Fibroblast of pulmonary artery (primary cell): ENCODE data around the gene FLYWCH2.
"Not testable (repeated sequence)": the region's sequence is repeated elsewhere in the genome, so short reads cannot be mapped to it uniquely, and the experiment has no call there.

Experiments
- DNase-seq: peaks from one replicate; pipeline ENCODE4 v3.0.0-alpha.2; 2010; ENCODE audit warnings: low read depth
- H3K4me3 ChIP-seq: replicated peaks from 2 replicates; pipeline ENCODE4 v1.5.1; 2011; ENCODE audit warnings: low read depth, mild to moderate bottlenecking, control low read depth, low read length, moderate library complexity
- TF ChIP-seq, protein P1 (sequence below): IDR thresholded peaks from 2 replicates; pipeline ENCODE4 v1.5.1; 2011; ENCODE audit warnings: mild to moderate bottlenecking, control low read depth, low read length, inconsistent platforms; ENCODE audit errors: missing control alignments

The FLYWCH2 gene

DNA sequence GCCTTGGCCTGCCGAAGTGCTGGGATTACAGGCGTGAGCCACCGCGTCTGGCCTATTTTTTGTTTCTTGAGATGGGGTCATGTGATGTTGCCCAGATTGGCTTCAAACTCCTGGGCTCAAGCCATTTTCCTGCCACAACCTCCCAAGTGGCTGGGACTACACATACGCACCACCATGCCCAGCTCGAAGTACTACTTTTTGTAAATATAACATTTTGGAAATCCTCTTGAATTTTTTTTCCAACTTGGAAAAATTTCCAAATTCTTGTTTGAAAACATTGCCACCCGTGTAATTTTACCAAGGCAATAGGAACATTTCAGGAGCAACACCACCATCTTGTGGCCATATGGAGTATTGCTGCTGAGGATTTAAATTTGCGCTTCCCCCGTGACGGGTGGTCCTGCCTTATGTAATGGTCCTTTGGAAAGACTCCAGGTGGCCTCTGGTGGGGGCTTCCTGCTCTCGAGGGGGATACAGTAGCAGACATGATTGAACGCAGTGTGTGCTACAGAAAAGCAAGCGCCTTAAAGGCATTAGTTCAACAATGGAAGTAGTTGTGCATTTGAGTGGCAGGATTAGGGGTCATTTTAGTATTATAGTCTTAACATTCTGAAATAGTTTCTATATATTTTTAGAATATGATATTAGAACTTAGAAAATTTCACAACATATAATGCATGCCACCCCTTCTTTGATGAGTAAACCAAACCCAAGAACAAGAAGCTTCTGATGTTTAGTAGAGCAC is 36.7 kb downstream of the FLYWCH2 start:
- DNase-seq: peak; percentile 81
- TF ChIP-seq, protein P1, sequence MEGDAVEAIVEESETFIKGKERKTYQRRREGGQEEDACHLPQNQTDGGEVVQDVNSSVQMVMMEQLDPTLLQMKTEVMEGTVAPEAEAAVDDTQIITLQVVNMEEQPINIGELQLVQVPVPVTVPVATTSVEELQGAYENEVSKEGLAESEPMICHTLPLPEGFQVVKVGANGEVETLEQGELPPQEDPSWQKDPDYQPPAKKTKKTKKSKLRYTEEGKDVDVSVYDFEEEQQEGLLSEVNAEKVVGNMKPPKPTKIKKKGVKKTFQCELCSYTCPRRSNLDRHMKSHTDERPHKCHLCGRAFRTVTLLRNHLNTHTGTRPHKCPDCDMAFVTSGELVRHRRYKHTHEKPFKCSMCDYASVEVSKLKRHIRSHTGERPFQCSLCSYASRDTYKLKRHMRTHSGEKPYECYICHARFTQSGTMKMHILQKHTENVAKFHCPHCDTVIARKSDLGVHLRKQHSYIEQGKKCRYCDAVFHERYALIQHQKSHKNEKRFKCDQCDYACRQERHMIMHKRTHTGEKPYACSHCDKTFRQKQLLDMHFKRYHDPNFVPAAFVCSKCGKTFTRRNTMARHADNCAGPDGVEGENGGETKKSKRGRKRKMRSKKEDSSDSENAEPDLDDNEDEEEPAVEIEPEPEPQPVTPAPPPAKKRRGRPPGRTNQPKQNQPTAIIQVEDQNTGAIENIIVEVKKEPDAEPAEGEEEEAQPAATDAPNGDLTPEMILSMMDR: peak; percentile 85

GRCh38 chr16:2923481-2923880 is 40.5 kb downstream of the FLYWCH2 start:
- H3K4me3 ChIP-seq: no peak overlapping the region
- DNase-seq: no peak
- TF ChIP-seq, protein P1: no peak

More for the DNA sequence above, 36.7 kb downstream of the FLYWCH2 start:
- no peak overlapping the region for H3K4me3 ChIP-seq

DNA sequence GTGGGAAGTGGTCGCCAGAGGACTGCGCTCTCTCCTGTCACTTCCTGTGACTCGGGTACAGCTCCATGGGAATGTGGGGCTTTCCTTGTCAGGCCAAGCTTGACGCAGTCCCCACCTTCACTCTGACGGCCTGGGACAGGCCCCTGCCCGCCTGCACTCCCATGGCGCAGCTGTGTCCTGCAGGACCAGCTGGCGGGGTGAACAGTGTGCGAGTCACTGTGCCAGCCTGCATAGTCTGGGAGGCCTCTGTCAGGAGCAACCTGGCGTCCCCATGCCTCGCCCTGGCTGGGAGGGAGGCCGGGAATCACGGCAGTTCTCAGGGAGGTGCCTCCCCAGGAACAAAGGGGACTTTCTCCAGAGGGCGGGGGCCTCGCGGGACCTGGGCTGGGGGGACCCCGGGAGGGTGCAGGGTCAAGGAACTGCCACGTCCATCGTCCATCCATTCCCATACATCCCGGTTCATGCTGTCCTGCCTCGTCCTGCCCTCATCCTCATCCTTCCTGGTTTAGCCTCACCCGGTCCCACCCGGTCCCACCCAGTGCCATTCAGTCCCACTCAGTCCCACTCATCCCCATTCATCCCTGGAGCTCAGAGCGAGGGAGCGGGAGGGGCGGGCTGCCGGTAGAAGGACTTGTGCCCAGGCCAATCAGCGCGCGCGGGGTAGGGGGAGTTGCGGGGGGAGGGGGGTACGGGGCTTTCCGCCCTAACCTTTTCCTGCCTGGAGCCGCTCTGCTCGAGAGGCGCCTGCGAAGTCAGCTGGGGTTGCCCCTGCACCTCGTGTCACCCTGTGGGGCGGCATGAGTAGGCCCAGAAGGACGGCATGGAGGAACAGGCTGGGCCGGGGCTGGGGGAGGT is 42.1 kb downstream of the FLYWCH2 start:
- TF ChIP-seq, protein P1: no peak
- DNase-seq: no peak
- H3K4me3 ChIP-seq: no peak overlapping the region

DNA sequence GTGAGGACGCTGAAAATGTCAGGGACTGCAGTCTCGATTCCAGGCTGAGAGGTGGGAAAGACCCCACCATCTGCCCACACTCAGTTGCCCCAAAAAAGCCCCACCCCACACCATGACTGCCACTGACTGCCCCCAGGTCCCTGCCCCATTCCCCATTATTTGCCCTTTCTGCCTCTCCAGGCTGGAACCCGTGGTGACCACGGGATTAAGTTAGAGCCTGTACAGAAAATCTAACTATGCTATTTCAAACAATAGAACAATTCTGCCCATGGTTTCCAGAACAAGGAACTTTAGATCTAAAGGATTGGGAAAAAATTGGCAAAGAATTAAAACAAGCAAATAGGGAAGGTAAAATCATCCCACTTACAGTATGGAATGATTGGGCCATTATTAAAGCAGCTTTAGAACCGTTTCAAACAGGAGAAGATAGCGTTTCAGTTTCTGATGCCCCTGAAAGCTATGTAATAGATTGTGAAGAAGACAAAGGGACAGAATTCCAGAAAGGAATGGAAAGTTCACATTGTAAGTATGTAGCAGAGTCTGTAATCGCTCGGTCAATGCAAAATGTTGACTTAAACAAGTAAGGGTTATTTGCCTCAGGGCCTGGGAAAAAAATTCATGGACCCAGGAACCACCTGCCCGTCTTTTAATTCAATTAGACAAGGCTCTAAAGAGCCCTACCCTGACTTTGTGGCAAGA is 43.1 kb downstream of the FLYWCH2 start:
- TF ChIP-seq, protein P1: no peak
- H3K4me3 ChIP-seq: no peak overlapping the region
- no peak for DNase-seq

- DNase-seq: no peak
- no peak overlapping the region for H3K4me3 ChIP-seq
- TF ChIP-seq, protein P1: no peak
Observed at GRCh38 chr16:2926650-2926999, 43.6 kb downstream of the FLYWCH2 start.

DNA sequence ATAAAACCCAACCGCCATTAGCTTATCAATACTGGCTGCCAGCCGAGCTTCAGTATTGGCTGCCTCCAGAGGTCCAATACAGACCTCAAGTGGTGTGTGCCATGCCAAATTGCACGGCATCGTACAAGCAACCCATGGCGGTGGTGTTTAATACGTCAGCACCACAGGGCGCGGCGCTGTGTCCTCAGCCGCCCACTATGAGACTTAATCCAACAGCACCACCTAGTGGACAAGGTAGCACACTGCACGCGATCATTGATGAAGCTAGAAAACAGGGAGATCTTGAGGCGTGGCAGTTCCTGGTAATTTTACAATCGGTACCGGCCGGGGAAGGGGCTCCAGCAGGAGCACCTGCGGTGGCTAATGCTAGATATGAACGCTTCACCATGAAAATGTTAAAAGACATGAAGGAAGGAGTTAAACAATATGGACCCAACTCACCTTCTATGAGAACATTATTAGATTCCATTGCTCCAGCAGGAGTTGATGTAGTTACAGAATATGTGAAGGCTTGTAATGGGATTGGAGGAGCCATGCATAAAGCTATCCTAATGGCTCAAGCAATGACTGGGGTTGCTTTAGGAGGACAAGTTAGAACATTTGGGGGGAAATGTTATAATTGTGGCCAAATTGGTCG is 44.1 kb downstream of the FLYWCH2 start:
- no peak overlapping the region for H3K4me3 ChIP-seq
- TF ChIP-seq, protein P1: peak; percentile 90
- peak; percentile 92 for DNase-seq

DNA sequence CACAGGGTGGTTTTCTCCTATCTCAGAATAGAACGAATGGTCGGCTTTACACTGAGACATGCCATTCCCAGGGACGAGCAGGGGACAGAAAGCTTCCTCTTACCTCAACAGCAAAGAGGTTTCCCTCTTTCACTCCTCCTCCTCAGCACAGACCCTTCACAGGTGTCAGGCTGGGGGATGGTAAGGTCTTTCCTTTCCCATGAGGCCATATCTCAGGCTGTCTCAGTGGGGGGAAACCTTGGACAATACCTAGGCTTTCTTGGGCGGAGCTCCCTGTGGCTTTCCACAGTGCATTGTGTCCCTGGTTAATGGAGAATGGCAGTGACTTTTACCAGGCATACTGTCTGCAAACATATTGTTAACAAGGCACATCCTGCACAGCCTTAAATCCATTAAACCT is 45.1 kb downstream of the FLYWCH2 start:
- DNase-seq, H3K4me3 ChIP-seq: not testable (repeated sequence)
